HepG2 (cell line): ENCODE data around the gene ETFDH. TPM values are rescaled to one million over a fixed set of nuclear protein-coding genes. Genes with fewer than 3 reads are reported as not detected.

ENCODE experiments used
- ATAD3A ChIP-seq: sonication (generic); formaldehyde crosslinking; IDR thresholded peaks from 2 replicates; pipeline ENCODE4 v1.4.0; 2020; ENCODE audit warnings: missing genetic modification reagents
- BRCA1 ChIP-seq: sonication (generic); formaldehyde crosslinking; IDR thresholded peaks from 2 replicates; pipeline ENCODE4 v1.4.0; 2020; ENCODE audit warnings: missing genetic modification reagents
- CEBPG ChIP-seq: IDR thresholded peaks from 2 replicates; pipeline ENCODE4 v1.6.1; 2016
- ELF3 ChIP-seq: IDR thresholded peaks from 2 replicates; pipeline ENCODE4 v1.6.1; 2016; ENCODE audit warnings: missing genetic modification reagents, missing compliant biosample characterization
- HNRNPL ChIP-seq: fragments of 200-400 bp; formaldehyde crosslinking; IDR thresholded peaks from 2 replicates; pipeline ENCODE4 v1.6.1; 2017; ENCODE audit warnings: mild to moderate bottlenecking, low read depth, low read length
- KMT2B ChIP-seq: IDR thresholded peaks from 2 replicates; pipeline ENCODE4 v1.6.1; 2016; ENCODE audit warnings: missing genetic modification reagents, missing compliant biosample characterization
- NFE2 ChIP-seq: sonication (generic); formaldehyde crosslinking; IDR thresholded peaks from 2 replicates; pipeline ENCODE4 v1.4.0; 2020; ENCODE audit warnings: missing genetic modification reagents
- PHF8 ChIP-seq: sonication (generic); formaldehyde crosslinking; IDR thresholded peaks from 2 replicates; pipeline ENCODE4 v1.5.0; 2020; ENCODE audit warnings: missing genetic modification reagents
- RELA ChIP-seq: sonication (generic); formaldehyde crosslinking; IDR thresholded peaks from 2 replicates; pipeline ENCODE4 v1.4.0; 2020; ENCODE audit warnings: missing genetic modification reagents
- SCMH1 ChIP-seq: sonication (generic); formaldehyde crosslinking; IDR thresholded peaks from 2 replicates; pipeline ENCODE4 v1.9.0; 2021; ENCODE audit warnings: missing genetic modification reagents, mild to moderate bottlenecking, borderline replicate concordance
- TAF15 ChIP-seq: fragments of 200-400 bp; formaldehyde crosslinking; IDR thresholded peaks from one replicate; pipeline ENCODE4 v1.6.1; 2018; ENCODE audit warnings: mild to moderate bottlenecking, low read depth, low read length; ENCODE audit not compliant: poor library complexity, severe bottlenecking
- TEAD2 ChIP-seq: sonication (generic); formaldehyde crosslinking; IDR thresholded peaks from 2 replicates; pipeline ENCODE4 v1.9.0; 2021; ENCODE audit warnings: missing genetic modification reagents
- ZBTB20 ChIP-seq: sonication (generic); formaldehyde crosslinking; IDR thresholded peaks from 2 replicates; pipeline ENCODE4 v1.8.1; 2023; ENCODE audit warnings: missing genetic modification reagents, low read depth, mild to moderate bottlenecking, borderline replicate concordance
- ZNF564 ChIP-seq: sonication (generic); formaldehyde crosslinking; IDR thresholded peaks from 2 replicates; pipeline ENCODE4 v1.8.1; 2023; ENCODE audit warnings: mild to moderate bottlenecking, missing genetic modification reagents
- polyA plus RNA-seq, 8 experiments: library from polyadenylated mRNA; depleted of rRNA in 3 of 8; stranded (reverse) in 7 of 8; unstranded in 1 of 8; fragments of >200 nt; fragmentation: Illumina TruSeq in 4 of 8; extraction: Trizol in 4 of 8; gene quantifications; 2 replicates each; pipeline versions ENCODE4 v1.2.1 to v1.2.3, GENCODE V29; 2011 to 2016; ENCODE audit warnings: low read depth in 4 of 8, missing spikeins in 1 of 8, mixed read lengths in 1 of 8; ENCODE audit not compliant: insufficient read depth in 1 of 8
- total RNA-seq, 5 experiments: library from RNA; depleted of rRNA; stranded (reverse); fragments of >200 nt; fragmentation: Illumina TruSeq; extraction: Trizol; gene quantifications; 2 replicates each; pipeline ENCODE4 v1.2.3, GENCODE V29; 2016; ENCODE audit warnings: low read depth in 1 of 5
- TF ChIP-seq, protein P1 (sequence below): sonication (generic); formaldehyde crosslinking; IDR thresholded peaks from 2 replicates; pipeline ENCODE4 v1.9.0; 2021; ENCODE audit warnings: missing genetic modification reagents, mild to moderate bottlenecking, borderline replicate concordance
- TF ChIP-seq, protein P2 (sequence below): sonication (generic); formaldehyde crosslinking; IDR thresholded peaks from 2 replicates; pipeline ENCODE4 v1.9.0; 2021; ENCODE audit warnings: missing genetic modification reagents, borderline replicate concordance
- TF ChIP-seq, protein P3 (sequence below): conservative IDR thresholded peaks from 2 replicates; pipeline ENCODE4 v1.6.1; 2018; ENCODE audit warnings: missing genetic modification reagents
- TF ChIP-seq, protein P4 (sequence below): sonication (generic); formaldehyde crosslinking; IDR thresholded peaks from 2 replicates; pipeline ENCODE4 v1.8.0; 2022; ENCODE audit warnings: low read depth, missing genetic modification reagents
- TF ChIP-seq, protein P5 (sequence below): IDR thresholded peaks from 2 replicates; pipeline ENCODE4 v1.6.1; 2016; ENCODE audit warnings: mild to moderate bottlenecking
- TF ChIP-seq, protein P6 (sequence below): sonication (generic); formaldehyde crosslinking; IDR thresholded peaks from 2 replicates; pipeline ENCODE4 v1.4.0; 2020; ENCODE audit warnings: low read depth, mild to moderate bottlenecking, missing genetic modification reagents

The ETFDH gene
- total and polyA plus RNA-seq, 2 of the 13 experiments (the other 11 are each of a cell fraction or from before 2014, with no cell fraction given) = 14.7 to 17.8 TPM

DNA sequence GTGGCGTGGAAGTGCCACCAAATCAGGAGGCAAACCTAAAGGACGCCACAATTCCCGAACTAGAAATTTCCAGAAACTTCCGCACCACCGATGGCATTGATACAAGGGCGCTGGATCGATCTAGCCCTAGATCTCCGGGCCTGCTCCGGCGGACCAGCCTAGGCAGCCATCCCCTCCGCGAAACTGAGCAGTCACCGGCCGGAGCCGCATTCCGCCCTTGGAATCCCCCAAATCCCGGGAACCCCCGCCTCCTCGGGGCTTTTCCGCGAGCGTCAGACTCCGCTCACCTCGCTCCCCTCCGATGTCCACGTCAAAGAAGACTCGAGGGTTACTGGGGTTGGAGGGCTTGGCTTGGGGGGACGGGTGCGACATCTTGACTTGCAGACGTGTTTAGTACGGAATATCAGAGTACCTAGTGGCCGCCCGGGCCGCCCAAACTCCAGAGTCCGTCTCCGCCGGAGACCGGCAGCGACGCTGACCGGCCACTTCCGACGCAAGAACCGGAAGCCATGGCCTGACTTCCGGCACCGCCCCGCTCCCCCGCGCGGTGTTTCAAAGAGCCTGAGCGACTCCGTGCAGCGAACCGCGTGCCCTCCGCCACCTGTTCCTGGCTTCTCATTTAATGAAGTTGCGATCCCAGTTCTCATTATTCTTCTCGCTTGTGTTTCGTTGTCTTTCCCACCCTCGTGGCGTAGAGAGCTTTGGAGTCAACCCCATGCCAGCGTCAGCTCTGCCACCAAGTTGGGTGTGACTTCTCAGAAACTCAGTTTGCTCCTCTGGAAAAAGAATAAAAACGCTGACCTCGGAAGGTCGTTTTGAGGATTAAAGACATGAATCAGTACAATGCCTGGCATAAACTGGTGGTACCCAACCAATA lies 51.1 kb downstream of the ETFDH start, which contains the start of gene PPID (continued):
- TF ChIP-seq KMT2B (CRISPR knock-in tag) (peak; percentile 96), ELF3 (CRISPR knock-in tag) (peak; percentile 78), NFE2 (CRISPR knock-in tag) (no peak), ZNF564 (CRISPR knock-in tag) (no peak), PHF8 (CRISPR knock-in tag) (peak; percentile 76), TEAD2 (0 out of 2 replicates have a peak, but pooled peaks have one; percentile 62), RELA (no peak; the same call in 1 of the 2 replicates), CEBPG (CRISPR knock-in tag) (peak; percentile 36; the same call in 1 of the 2 replicates), TAF15 (no peak), SCMH1 (CRISPR knock-in tag) (no peak), HNRNPL (no peak), ZBTB20 (CRISPR knock-in tag) (peak; percentile 83), BRCA1 (CRISPR knock-in tag) (0 out of 2 replicates have a peak, but pooled peaks have one; percentile 17), ATAD3A (no peak)
- TF ChIP-seq, protein P1, sequence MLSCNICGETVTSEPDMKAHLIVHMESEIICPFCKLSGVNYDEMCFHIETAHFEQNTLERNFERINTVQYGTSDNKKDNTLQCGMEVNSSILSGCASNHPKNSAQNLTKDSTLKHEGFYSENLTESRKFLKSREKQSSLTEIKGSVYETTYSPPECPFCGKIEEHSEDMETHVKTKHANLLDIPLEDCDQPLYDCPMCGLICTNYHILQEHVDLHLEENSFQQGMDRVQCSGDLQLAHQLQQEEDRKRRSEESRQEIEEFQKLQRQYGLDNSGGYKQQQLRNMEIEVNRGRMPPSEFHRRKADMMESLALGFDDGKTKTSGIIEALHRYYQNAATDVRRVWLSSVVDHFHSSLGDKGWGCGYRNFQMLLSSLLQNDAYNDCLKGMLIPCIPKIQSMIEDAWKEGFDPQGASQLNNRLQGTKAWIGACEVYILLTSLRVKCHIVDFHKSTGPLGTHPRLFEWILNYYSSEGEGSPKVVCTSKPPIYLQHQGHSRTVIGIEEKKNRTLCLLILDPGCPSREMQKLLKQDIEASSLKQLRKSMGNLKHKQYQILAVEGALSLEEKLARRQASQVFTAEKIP = no peak
- TF ChIP-seq, protein P2, sequence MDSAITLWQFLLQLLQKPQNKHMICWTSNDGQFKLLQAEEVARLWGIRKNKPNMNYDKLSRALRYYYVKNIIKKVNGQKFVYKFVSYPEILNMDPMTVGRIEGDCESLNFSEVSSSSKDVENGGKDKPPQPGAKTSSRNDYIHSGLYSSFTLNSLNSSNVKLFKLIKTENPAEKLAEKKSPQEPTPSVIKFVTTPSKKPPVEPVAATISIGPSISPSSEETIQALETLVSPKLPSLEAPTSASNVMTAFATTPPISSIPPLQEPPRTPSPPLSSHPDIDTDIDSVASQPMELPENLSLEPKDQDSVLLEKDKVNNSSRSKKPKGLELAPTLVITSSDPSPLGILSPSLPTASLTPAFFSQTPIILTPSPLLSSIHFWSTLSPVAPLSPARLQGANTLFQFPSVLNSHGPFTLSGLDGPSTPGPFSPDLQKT (CRISPR knock-in tag) = 0 out of 2 replicates have a peak, but pooled peaks have one; percentile 42
- TF ChIP-seq, protein P3, sequence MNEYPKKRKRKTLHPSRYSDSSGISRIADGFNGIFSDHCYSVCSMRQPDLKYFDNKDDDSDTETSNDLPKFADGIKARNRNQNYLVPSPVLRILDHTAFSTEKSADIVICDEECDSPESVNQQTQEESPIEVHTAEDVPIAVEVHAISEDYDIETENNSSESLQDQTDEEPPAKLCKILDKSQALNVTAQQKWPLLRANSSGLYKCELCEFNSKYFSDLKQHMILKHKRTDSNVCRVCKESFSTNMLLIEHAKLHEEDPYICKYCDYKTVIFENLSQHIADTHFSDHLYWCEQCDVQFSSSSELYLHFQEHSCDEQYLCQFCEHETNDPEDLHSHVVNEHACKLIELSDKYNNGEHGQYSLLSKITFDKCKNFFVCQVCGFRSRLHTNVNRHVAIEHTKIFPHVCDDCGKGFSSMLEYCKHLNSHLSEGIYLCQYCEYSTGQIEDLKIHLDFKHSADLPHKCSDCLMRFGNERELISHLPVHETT (CRISPR knock-in tag) = no peak; the same call in 1 of the 2 replicates
- TF ChIP-seq, protein P4, sequence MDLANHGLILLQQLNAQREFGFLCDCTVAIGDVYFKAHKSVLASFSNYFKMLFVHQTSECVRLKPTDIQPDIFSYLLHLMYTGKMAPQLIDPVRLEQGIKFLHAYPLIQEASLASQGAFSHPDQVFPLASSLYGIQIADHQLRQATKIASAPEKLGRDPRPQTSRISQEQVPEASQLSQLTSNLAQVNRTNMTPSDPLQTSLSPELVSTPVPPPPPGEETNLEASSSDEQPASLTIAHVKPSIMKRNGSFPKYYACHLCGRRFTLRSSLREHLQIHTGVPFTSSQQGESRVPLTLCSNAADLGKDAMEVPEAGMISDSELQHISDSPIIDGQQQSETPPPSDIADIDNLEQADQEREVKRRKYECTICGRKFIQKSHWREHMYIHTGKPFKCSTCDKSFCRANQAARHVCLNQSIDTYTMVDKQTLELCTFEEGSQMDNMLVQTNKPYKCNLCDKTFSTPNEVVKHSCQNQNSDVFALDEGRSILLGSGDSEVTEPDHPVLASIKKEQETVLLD (CRISPR knock-in tag) = peak; percentile 51; the same call in 1 of the 2 replicates
- TF ChIP-seq, protein P5, sequence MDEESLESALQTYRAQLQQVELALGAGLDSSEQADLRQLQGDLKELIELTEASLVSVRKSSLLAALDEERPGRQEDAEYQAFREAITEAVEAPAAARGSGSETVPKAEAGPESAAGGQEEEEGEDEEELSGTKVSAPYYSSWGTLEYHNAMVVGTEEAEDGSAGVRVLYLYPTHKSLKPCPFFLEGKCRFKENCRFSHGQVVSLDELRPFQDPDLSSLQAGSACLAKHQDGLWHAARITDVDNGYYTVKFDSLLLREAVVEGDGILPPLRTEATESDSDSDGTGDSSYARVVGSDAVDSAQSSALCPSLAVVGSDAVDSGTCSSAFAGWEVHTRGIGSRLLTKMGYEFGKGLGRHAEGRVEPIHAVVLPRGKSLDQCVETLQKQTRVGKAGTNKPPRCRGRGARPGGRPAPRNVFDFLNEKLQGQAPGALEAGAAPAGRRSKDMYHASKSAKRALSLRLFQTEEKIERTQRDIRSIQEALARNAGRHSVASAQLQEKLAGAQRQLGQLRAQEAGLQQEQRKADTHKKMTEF = peak; percentile 84
- TF ChIP-seq, protein P6, sequence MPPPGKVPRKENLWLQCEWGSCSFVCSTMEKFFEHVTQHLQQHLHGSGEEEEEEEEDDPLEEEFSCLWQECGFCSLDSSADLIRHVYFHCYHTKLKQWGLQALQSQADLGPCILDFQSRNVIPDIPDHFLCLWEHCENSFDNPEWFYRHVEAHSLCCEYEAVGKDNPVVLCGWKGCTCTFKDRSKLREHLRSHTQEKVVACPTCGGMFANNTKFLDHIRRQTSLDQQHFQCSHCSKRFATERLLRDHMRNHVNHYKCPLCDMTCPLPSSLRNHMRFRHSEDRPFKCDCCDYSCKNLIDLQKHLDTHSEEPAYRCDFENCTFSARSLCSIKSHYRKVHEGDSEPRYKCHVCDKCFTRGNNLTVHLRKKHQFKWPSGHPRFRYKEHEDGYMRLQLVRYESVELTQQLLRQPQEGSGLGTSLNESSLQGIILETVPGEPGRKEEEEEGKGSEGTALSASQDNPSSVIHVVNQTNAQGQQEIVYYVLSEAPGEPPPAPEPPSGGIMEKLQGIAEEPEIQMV (CRISPR knock-in tag) = 0 out of 2 replicates have a peak, but pooled peaks have one; percentile 66
